Ovary (tissue), 3 donors: ENCODE measurements around the gene VSTM2B.

Source experiments
- CTCF ChIP-seq, 3 donors: fragments of 450-650 bp in 2 of 3; fragments of 200-600 bp in 1 of 3; IDR thresholded peaks; one replicate each; pipeline versions ENCODE4 v1.5.1 to v1.8.0; 2016 to 2022; ENCODE audit warnings: antibody characterized with exemption in 3 of 3, mild to moderate bottlenecking in 1 of 3
- EP300 ChIP-seq: sonication (generic); formaldehyde crosslinking; IDR thresholded peaks from one replicate; pipeline ENCODE4 v1.6.1; 2017; ENCODE audit warnings: antibody characterized with exemption
- POLR2A ChIP-seq: fragments of 450-650 bp; IDR thresholded peaks from one replicate; pipeline ENCODE4 v1.6.1; 2017; ENCODE audit warnings: antibody characterized with exemption, mild to moderate bottlenecking, moderate library complexity
- donor health status: DM: no; HTN: no; CAD: no.

DNA sequence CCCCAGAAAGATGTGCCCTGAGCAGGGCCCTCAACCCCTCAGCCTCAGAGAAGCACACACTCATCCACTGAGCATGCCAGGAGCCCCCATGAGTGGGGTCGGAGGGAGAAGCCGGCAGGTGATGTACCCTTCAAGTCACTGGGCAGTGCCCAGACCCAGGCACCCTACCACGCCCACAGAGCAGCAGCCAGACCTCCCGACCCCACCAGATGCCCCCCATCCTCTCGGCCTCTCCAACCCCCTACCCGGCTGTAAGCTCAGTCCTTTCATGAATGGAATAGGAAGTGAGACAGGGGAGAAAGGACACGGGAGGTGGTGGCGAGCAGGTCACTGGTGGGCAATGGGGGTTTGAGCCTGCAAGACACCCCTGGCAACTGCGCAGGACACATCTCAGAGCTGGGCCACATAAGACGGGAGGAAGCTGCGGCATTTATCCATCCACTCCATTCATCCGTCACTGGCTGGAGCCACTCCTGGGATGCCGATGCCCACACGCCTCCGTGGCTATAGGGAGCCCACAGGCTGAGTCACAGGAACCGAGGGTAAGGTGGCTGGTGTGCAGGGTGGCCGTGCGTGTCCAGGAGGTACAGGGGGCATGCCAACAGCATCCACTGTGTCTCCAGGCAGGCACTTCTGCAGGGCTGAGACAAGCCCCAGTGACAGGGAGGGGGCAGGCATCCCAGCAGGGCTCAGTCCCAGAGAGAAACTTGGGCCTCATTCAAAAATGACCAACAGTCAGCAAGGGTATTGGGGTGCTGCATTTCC, 23.8 kb upstream of the VSTM2B start:
- no peak for TF ChIP-seq CTCF (IDR thresholded peaks at IDR 0.05)
- no peak for TF ChIP-seq POLR2A
- no peak for TF ChIP-seq EP300
